ENCODE results near the gene FCGR1A.
"Not testable (repeated sequence)": the region's sequence is repeated elsewhere in the genome, so short reads cannot be mapped to it uniquely, and the experiment has no call there.

- not testable (repeated sequence) for TF ChIP-seq CTCF, POLR2A (IDR thresholded peaks at IDR 0.05)
Observed at GRCh38 chr1:149833144-149833543, 50.6 kb downstream of the FCGR1A start.

Data from stomach (tissue), 4 donors.